GM19035 (cell line): Measurements from ENCODE around the gene COA8.

Experiments used
- ATAC-seq: cut with Tn5 transposase; IDR thresholded peaks from one replicate; pipeline ENCODE4 v1.9.1; 2021; ENCODE audit not compliant: unreplicated experiment

The COA8 gene

GRCh38 chr14:103547941-103548462 lies 14.8 kb upstream of the COA8 start:
- no peak for ATAC-seq

GRCh38 chr14:103548463-103549351 lies 14.1 kb upstream of the COA8 start:
- ATAC-seq: no peak

- ATAC-seq: no peak
Measured at GRCh38 chr14:103549361-103550311, 13.1 kb upstream of the COA8 start.

- ATAC-seq: no peak
Measured at GRCh38 chr14:103550451-103551337, 12.1 kb upstream of the COA8 start.

GRCh38 chr14:103551338-103551762 lies 11.4 kb upstream of the COA8 start:
- ATAC-seq: no peak

- no peak for ATAC-seq
Measured at GRCh38 chr14:103552011-103552845, 10.5 kb upstream of the COA8 start.

- ATAC-seq: no peak
Measured at GRCh38 chr14:103552846-103553210, 9.9 kb upstream of the COA8 start.

GRCh38 chr14:103555559-103556337 lies 7.0 kb upstream of the COA8 start:
- no peak for ATAC-seq

- ATAC-seq: no peak
Measured at GRCh38 chr14:103556946-103557758, 5.6 kb upstream of the COA8 start.

GRCh38 chr14:103558071-103558882 lies 4.5 kb upstream of the COA8 start:
- no peak for ATAC-seq

GRCh38 chr14:103559766-103560165 lies 3.0 kb upstream of the COA8 start:
- no peak for ATAC-seq

GRCh38 chr14:103560691-103561090 lies 2.1 kb upstream of the COA8 start:
- ATAC-seq: no peak

- ATAC-seq: peak; percentile 16
Measured at GRCh38 chr14:103561381-103562178, 1.2 kb upstream of the COA8 start.

- no peak for ATAC-seq
Measured at GRCh38 chr14:103562179-103562428, 656 bp upstream of the COA8 start.

- no peak for ATAC-seq
Measured at GRCh38 chr14:103563226-103563620, 463 bp downstream of the COA8 start.

- no peak for ATAC-seq
Measured at GRCh38 chr14:103563844-103564505, 1.2 kb downstream of the COA8 start.
